Colonic mucosa (tissue), 4 donors: ENCODE measurements around the gene RAI14. TPM values are rescaled to one million over a fixed set of nuclear protein-coding genes. Genes with fewer than 3 reads are reported as not detected.
A peak's percentile ranks its signal among the peaks of the same experiment; 100 is the strongest.
"Not testable (repeated sequence)": the region's sequence is repeated elsewhere in the genome, so short reads cannot be mapped to it uniquely, and the experiment has no call there.

Source experiments
- DNase-seq: peaks from one replicate; pipeline ENCODE4 v3.0.0-alpha.2; 2020
- H3K27ac ChIP-seq: fragments of 200-600 bp; one replicate; pipeline ENCODE4 v1.8.0; 2021
- H3K27me3 ChIP-seq: fragments of 200-600 bp; one replicate; pipeline ENCODE4 v1.8.0; 2021
- H3K36me3 ChIP-seq: fragments of 200-600 bp; one replicate; pipeline ENCODE4 v1.8.0; 2021
- H3K4me1 ChIP-seq: fragments of 200-600 bp; one replicate; pipeline ENCODE4 v1.8.0; 2021; ENCODE audit warnings: mild to moderate bottlenecking
- H3K4me3 ChIP-seq: fragments of 200-600 bp; one replicate; pipeline ENCODE4 v1.8.0; 2021
- H3K9ac ChIP-seq, 2 donors: one replicate each; pipeline ENCODE4 v1.7.0; 2013; ENCODE audit warnings: control low read depth in 2 of 2, low read depth in 2 of 2, low read length in 2 of 2
- H3K9me3 ChIP-seq: fragments of 200-600 bp; one replicate; pipeline ENCODE4 v1.8.0; 2021
- intact Hi-C: fragments of 100-400 bp; cut with DNase I; formaldehyde crosslinking; loops from one replicate; pipeline ENCODE4 v1.14.1; 2022
- total RNA-seq, 2 donors: library from RNA; stranded (reverse); fragmentation: NEBNext Ultra II Directional in 1 of 2; extraction: Animal tissue kit (Norgen Biotek cat#: 25700) in 1 of 2; gene quantifications; one replicate each; pipeline ENCODE4 v1.2.1, GENCODE V29; 2021
- TF ChIP-seq, protein P1 (sequence below): fragments of 200-600 bp; IDR thresholded peaks from one replicate; pipeline ENCODE4 v1.8.0; 2022; ENCODE audit warnings: antibody characterized with exemption, mild to moderate bottlenecking
- donor health status: healthy.
- donor health status: DM: no; HTN: no; CAD: no.
- donor health status: DM: no; HTN: no; CAD: no.

RAI14 gene
- total RNA-seq, 2 donors from 2014 or later = 15.9 to 25.7 TPM

DNA sequence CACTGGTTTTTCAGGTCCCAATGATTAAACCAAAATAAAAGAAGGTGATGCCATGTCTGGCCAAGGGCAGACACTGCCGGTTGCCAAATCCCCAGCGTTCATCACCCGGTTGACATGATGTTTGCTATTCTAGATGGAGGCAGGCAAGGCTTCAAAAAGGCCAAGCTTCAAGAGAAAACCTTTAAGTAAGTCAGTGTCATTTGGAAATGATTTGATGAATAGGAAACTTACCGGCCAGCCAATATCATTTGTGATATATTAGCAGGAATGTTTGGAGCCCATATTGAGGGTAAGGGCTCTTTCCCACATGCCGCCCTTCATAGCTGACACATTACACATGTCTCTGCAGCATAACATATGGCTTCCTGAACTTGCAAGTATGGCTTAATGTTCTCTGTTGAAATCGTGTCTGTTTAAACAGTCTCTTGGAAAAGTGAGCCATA, 93.3 kb downstream of the RAI14 start:
- TF ChIP-seq, protein P1, sequence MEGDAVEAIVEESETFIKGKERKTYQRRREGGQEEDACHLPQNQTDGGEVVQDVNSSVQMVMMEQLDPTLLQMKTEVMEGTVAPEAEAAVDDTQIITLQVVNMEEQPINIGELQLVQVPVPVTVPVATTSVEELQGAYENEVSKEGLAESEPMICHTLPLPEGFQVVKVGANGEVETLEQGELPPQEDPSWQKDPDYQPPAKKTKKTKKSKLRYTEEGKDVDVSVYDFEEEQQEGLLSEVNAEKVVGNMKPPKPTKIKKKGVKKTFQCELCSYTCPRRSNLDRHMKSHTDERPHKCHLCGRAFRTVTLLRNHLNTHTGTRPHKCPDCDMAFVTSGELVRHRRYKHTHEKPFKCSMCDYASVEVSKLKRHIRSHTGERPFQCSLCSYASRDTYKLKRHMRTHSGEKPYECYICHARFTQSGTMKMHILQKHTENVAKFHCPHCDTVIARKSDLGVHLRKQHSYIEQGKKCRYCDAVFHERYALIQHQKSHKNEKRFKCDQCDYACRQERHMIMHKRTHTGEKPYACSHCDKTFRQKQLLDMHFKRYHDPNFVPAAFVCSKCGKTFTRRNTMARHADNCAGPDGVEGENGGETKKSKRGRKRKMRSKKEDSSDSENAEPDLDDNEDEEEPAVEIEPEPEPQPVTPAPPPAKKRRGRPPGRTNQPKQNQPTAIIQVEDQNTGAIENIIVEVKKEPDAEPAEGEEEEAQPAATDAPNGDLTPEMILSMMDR = no peak

DNA sequence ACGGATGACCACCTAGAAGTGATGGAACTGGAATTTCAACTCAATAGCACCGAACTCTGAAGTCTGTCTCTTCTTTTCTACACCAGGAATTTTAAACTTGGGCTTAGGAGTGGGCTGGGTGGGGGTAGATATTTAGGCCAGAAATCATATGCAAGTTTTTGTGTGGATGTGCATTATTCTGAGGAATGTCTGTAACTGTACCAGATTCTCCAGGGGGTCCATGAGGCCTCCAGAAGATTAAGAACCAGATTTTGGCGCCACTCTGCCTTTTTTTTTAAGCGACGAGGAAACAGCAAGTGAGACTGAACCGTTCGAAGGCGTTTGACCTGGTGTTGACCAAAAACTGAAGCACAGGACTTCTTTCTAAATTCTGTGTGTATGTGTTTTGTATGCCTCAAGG, 94.1 kb downstream of the RAI14 start:
- Histone ChIP-seq H3K4me3 (no peak overlapping the region), H3K4me1 (no peaks in the 10 kb centered on the region), H3K27ac (no peak overlapping the region), H3K36me3 (no peaks in the 10 kb centered on the region), H3K9me3 (no peaks in the 10 kb centered on the region), H3K27me3 (no peaks in the 10 kb centered on the region), H3K9ac (no peak overlapping the region)
- DNase-seq = no peak
- intact Hi-C loops = no loop called here
- TF ChIP-seq, protein P1 = no peak

More for the DNA sequence above, 93.3 kb downstream of the RAI14 start:
- H3K9me3 ChIP-seq = no peaks in the 10 kb centered on the region
- no peaks in the 10 kb centered on the region for H3K27me3 ChIP-seq
- no peak overlapping the region for H3K4me3 ChIP-seq
- H3K36me3 ChIP-seq = no peaks in the 10 kb centered on the region
- no peaks in the 10 kb centered on the region for H3K4me1 ChIP-seq
- H3K9ac ChIP-seq = no peak overlapping the region
- no peak overlapping the region for H3K27ac ChIP-seq
- intact Hi-C loops = no loop called here
- DNase-seq = no peak

DNA sequence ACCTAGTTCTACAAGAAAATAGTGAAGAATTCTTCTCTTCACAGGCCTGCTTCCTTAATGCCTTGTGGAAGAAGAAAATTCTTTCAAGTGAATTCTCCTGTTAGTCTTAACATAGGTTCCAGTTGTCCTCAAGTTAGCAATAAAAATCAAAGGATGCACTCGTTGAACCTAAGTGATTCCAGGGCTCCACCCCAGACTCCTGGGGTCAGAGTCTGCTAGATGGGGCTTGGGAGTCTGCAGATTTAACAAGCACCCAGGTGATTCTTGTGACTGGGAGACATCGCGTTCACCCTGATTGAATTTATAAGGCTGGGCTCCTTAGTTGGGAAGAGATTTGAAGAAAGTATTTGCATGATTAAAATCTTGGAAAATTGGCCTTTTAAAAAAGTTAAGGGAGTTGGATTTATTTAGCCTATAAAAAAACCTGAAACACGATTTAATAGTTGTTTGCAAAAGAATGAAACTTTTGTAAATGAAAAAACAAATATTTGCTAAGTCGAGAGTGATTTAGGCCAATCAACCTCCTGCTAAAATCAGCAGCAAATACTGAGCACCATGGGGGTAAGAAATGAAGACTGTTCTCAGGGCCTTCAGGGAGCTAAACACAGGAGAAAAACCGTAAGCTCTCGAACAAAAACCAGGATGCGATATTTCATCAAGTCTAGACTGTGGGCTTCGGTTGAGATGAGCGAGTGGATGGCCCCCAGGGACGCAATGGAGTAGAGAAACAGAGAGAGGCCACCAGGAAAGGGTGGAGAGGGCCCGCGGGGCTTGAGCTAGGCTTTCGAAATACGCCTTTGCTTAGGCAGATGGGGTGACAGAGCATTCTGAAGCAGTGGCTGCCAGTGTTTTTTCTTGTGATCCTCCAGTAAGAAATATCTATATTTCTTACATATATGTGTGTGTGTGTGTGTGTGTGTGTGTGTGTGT, 95.9 kb downstream of the RAI14 start:
- no peaks in the 10 kb centered on the region for H3K4me1 ChIP-seq
- H3K9me3 ChIP-seq = no peaks in the 10 kb centered on the region
- H3K27ac ChIP-seq = no peak overlapping the region
- H3K36me3 ChIP-seq = no peaks in the 10 kb centered on the region
- DNase-seq = peak; percentile 54
- intact Hi-C loops = no loop called here
- H3K27me3 ChIP-seq = no peaks in the 10 kb centered on the region
- no peak overlapping the region for H3K9ac ChIP-seq
- TF ChIP-seq, protein P1 = no peak
- no peak overlapping the region for H3K4me3 ChIP-seq

DNA sequence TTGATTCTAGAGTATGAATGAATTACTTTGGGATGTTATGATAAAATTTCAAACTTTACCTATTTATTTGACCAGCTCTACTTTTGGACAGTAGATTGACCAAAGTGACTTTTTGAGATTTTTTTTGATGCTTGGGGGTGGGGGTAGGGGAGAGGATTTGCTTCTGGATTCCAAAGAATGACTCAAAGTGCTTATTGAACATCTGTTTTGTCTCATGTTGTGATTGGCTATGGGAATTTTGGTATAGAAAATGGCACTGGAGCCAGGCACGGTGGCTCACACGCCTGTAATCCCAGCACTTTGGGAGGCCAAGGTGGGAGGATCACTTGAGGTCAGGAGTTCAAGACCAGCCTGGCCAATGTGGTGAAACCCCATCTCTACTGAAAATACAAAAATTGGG, 97.1 kb downstream of the RAI14 start:
- intact Hi-C loops, DNase-seq, H3K27ac ChIP-seq, H3K4me1 ChIP-seq, H3K36me3 ChIP-seq, H3K9me3 ChIP-seq, H3K9ac ChIP-seq, H3K27me3 ChIP-seq, H3K4me3 ChIP-seq: not testable (repeated sequence)

DNA sequence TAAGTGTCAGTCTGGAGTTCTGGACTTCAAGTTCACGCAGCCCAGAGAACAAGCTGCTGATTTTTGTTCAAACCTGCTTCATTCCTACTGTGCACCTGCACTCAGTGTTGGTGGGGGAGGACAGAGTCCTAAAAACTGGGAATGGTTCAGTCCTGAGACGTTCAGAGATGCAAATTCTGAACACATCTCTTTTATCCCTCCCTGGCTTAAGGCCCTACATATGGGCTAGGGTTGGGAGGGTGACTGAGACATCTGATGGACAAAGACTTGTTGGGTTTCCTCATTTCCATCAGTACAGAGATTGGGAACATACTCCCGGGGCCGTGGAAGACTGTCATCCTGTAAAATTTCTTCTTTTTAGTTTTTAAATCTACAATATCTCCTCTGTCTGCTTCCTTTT, 99.8 kb downstream of the RAI14 start:
- Histone ChIP-seq H3K36me3 (no peaks in the 10 kb centered on the region), H3K9me3 (no peaks in the 10 kb centered on the region), H3K27ac (no peak overlapping the region), H3K9ac (no peak overlapping the region), H3K4me3 (no peak overlapping the region), H3K27me3 (no peaks in the 10 kb centered on the region), H3K4me1 (no peaks in the 10 kb centered on the region)
- TF ChIP-seq, protein P1 = no peak
- DNase-seq = no peak
- intact Hi-C loops = no loop called here
